Right kidney (tissue), 1 donor: ENCODE measurements around the gene OR52L1.

Experiments
- DNase-seq: peaks from one replicate; pipeline ENCODE4 v3.0.0-alpha.2; 2016

The OR52L1 gene

GRCh38 chr11:5940748-5941147 lies 46.0 kb downstream of the OR52L1 start:
- DNase-seq, result no peak

GRCh38 chr11:5938603-5938965 lies 48.2 kb downstream of the OR52L1 start:
- no peak for DNase-seq

GRCh38 chr11:5937868-5938602 lies 48.8 kb downstream of the OR52L1 start:
- no peak for DNase-seq
